HEK293 (cell line): ENCODE measurements around the gene RAB1A.

ENCODE experiments used
- BCL11B ChIP-seq: fragments of 450-650 bp; formaldehyde crosslinking; IDR thresholded peaks from 2 replicates; pipeline ENCODE4 v1.5.1; 2016; ENCODE audit warnings: low read depth, missing biosample characterization, missing genetic modification characterization
- CTCF ChIP-seq: fragments of 450-650 bp; formaldehyde crosslinking; IDR thresholded peaks from 2 replicates; pipeline ENCODE4 v1.5.1; 2016; ENCODE audit warnings: missing biosample characterization, missing genetic modification characterization
- EGR2 ChIP-seq: fragments of 450-650 bp; formaldehyde crosslinking; IDR thresholded peaks from 2 replicates; pipeline ENCODE4 v1.5.1; 2016; ENCODE audit warnings: low read depth, missing biosample characterization, missing genetic modification characterization
- GLIS2 ChIP-seq: fragments of 450-650 bp; formaldehyde crosslinking; IDR thresholded peaks from 2 replicates; pipeline ENCODE4 v1.5.1; 2016; ENCODE audit warnings: missing biosample characterization, missing genetic modification characterization
- HOXC10 ChIP-seq: sonication (generic); formaldehyde crosslinking; IDR thresholded peaks from 2 replicates; pipeline ENCODE4 v1.8.1; 2023; ENCODE audit warnings: mild to moderate bottlenecking, missing genetic modification reagents
- KLF16 ChIP-seq: fragments of 450-650 bp; formaldehyde crosslinking; IDR thresholded peaks from 2 replicates; pipeline ENCODE4 v1.5.1; 2017; ENCODE audit warnings: missing biosample characterization, missing genetic modification characterization
- PRDM1 ChIP-seq: fragments of 450-650 bp; formaldehyde crosslinking; IDR thresholded peaks from 2 replicates; pipeline ENCODE4; 2016; ENCODE audit warnings: missing biosample characterization, missing genetic modification characterization
- ZBTB17 ChIP-seq: fragments of 450-650 bp; formaldehyde crosslinking; IDR thresholded peaks from 2 replicates; pipeline ENCODE4 v1.5.1; 2016; ENCODE audit warnings: missing biosample characterization, missing genetic modification characterization
- ZNF112 ChIP-seq: fragments of 450-650 bp; formaldehyde crosslinking; IDR thresholded peaks from 2 replicates; pipeline ENCODE4 v1.5.0; 2017; ENCODE audit warnings: missing biosample characterization, missing genetic modification characterization
- ZNF202 ChIP-seq: fragments of 450-650 bp; formaldehyde crosslinking; IDR thresholded peaks from 2 replicates; pipeline ENCODE4 v1.5.1; 2016; ENCODE audit warnings: missing biosample characterization, missing genetic modification characterization, borderline replicate concordance
- ZNF221 ChIP-seq: fragments of 450-650 bp; formaldehyde crosslinking; IDR thresholded peaks from 2 replicates; pipeline ENCODE4 v1.5.1; 2017; ENCODE audit warnings: missing biosample characterization, missing genetic modification characterization, borderline replicate concordance
- ZNF239 ChIP-seq: fragments of 450-650 bp; formaldehyde crosslinking; IDR thresholded peaks from 2 replicates; pipeline ENCODE4 v1.5.1; 2016; ENCODE audit warnings: missing biosample characterization, missing genetic modification characterization
- ZNF24 ChIP-seq: fragments of 450-650 bp; formaldehyde crosslinking; IDR thresholded peaks from 2 replicates; pipeline ENCODE4 v1.5.1; 2016; ENCODE audit warnings: missing biosample characterization, missing genetic modification characterization
- ZNF266 ChIP-seq: fragments of 450-650 bp; formaldehyde crosslinking; IDR thresholded peaks from 2 replicates; pipeline ENCODE4 v1.5.1; 2016; ENCODE audit warnings: missing biosample characterization, missing genetic modification characterization, low read depth
- ZNF274 ChIP-seq, 2 experiments: fragments of 200-500 bp in 1 of 2; fragments of 450-650 bp in 1 of 2; sonication (Bioruptor generic) in 1 of 2; formaldehyde crosslinking in 1 of 2; IDR thresholded peaks; 2 replicates each; pipeline versions ENCODE4 v1.5.1 to v1.6.1; 2014 to 2016; ENCODE audit warnings: borderline replicate concordance in 1 of 2, inconsistent platforms in 1 of 2, low read length in 1 of 2, missing biosample characterization in 1 of 2, missing genetic modification characterization in 1 of 2
- ZNF292 ChIP-seq: fragments of 450-650 bp; formaldehyde crosslinking; IDR thresholded peaks from 2 replicates; pipeline ENCODE4 v1.5.1; 2016; ENCODE audit warnings: low read depth, missing biosample characterization, missing genetic modification characterization, borderline replicate concordance
- ZNF341 ChIP-seq: fragments of 450-650 bp; formaldehyde crosslinking; IDR thresholded peaks from 2 replicates; pipeline ENCODE4; 2016; ENCODE audit warnings: low read depth, missing biosample characterization, missing genetic modification characterization
- ZNF518A ChIP-seq: fragments of 450-650 bp; formaldehyde crosslinking; conservative IDR thresholded peaks from 2 replicates; pipeline ENCODE4 v1.5.1; 2016; ENCODE audit warnings: low read depth, missing biosample characterization, missing genetic modification characterization
- ZNF621 ChIP-seq: fragments of 450-650 bp; formaldehyde crosslinking; IDR thresholded peaks from 2 replicates; pipeline ENCODE4 v1.5.1; 2017; ENCODE audit warnings: missing biosample characterization, missing genetic modification characterization
- ZNF623 ChIP-seq: fragments of 450-650 bp; formaldehyde crosslinking; IDR thresholded peaks from 2 replicates; pipeline ENCODE4 v1.5.1; 2016; ENCODE audit warnings: missing biosample characterization, missing genetic modification characterization
- ZNF629 ChIP-seq: fragments of 450-650 bp; formaldehyde crosslinking; IDR thresholded peaks from 2 replicates; pipeline ENCODE4 v1.5.1; 2017; ENCODE audit warnings: missing biosample characterization, missing genetic modification characterization
- TF ChIP-seq, protein P1 (sequence below): fragments of 450-650 bp; formaldehyde crosslinking; IDR thresholded peaks from 2 replicates; pipeline ENCODE4 v1.5.1; 2016; ENCODE audit warnings: missing biosample characterization, missing genetic modification characterization
- TF ChIP-seq, protein P2 (sequence below): fragments of 450-650 bp; formaldehyde crosslinking; IDR thresholded peaks from 2 replicates; pipeline ENCODE4 v1.5.1; 2017; ENCODE audit warnings: missing biosample characterization, missing genetic modification characterization
- TF ChIP-seq, protein P3 (sequence below): fragments of 450-650 bp; formaldehyde crosslinking; IDR thresholded peaks from 2 replicates; pipeline ENCODE4 v1.5.1; 2016; ENCODE audit warnings: missing biosample characterization, missing genetic modification characterization, low read depth
- TF ChIP-seq, protein P4 (sequence below): IDR thresholded peaks from 2 replicates; pipeline ENCODE4 v1.6.1; 2011; ENCODE audit warnings: mild to moderate bottlenecking, low read depth, low read length, borderline replicate concordance

RAB1A gene

GRCh38 chr2:65129826-65130663 is at the start of gene RAB1A (continued):
- TF ChIP-seq, protein P1, sequence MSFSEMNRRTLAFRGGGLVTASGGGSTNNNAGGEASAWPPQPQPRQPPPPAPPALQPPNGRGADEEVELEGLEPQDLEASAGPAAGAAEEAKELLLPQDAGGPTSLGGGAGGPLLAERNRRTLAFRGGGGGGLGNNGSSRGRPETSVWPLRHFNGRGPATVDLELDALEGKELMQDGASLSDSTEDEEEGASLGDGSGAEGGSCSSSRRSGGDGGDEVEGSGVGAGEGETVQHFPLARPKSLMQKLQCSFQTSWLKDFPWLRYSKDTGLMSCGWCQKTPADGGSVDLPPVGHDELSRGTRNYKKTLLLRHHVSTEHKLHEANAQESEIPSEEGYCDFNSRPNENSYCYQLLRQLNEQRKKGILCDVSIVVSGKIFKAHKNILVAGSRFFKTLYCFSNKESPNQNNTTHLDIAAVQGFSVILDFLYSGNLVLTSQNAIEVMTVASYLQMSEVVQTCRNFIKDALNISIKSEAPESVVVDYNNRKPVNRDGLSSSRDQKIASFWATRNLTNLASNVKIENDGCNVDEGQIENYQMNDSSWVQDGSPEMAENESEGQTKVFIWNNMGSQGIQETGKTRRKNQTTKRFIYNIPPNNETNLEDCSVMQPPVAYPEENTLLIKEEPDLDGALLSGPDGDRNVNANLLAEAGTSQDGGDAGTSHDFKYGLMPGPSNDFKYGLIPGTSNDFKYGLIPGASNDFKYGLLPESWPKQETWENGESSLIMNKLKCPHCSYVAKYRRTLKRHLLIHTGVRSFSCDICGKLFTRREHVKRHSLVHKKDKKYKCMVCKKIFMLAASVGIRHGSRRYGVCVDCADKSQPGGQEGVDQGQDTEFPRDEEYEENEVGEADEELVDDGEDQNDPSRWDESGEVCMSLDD (tag by site-specific recombination) = 0 out of 2 replicates have a peak, but pooled peaks have one; percentile 26
- TF ChIP-seq KLF16 (tag by site-specific recombination) (peak; percentile 96), ZNF239 (tag by site-specific recombination) (no peak), ZNF629 (peak; percentile 87), ZNF518A (tag by site-specific recombination) (no peak), ZNF112 (no peak), EGR2 (tag by site-specific recombination) (0 out of 2 replicates have a peak, but pooled peaks have one; percentile 21), ZNF274 (IDR thresholded peaks at IDR 0.05; ENCODE audit: low read length) (no peak), ZNF274 (tag by site-specific recombination; IDR thresholded peaks at IDR 0.05; ENCODE audit: borderline replicate concordance) (no peak), ZNF24 (tag by site-specific recombination) (0 out of 2 replicates have a peak, but pooled peaks have one; percentile 40), ZNF202 (tag by site-specific recombination) (no peak), GLIS2 (tag by site-specific recombination) (peak; percentile 45; the same call in 1 of the 2 replicates), PRDM1 (no peak), ZNF623 (tag by site-specific recombination) (peak; percentile 33; the same call in 1 of the 2 replicates), ZNF621 (tag by site-specific recombination) (no peak), ZBTB17 (peak; percentile 84), ZNF266 (tag by site-specific recombination) (no peak), ZNF292 (no peak), HOXC10 (CRISPR knock-in tag) (no peak), CTCF (tag by site-specific recombination) (peak; percentile 82), ZNF221 (tag by site-specific recombination) (no peak), BCL11B (tag by site-specific recombination) (no peak), ZNF341 (tag by site-specific recombination) (peak; percentile 94)
- TF ChIP-seq, protein P2, sequence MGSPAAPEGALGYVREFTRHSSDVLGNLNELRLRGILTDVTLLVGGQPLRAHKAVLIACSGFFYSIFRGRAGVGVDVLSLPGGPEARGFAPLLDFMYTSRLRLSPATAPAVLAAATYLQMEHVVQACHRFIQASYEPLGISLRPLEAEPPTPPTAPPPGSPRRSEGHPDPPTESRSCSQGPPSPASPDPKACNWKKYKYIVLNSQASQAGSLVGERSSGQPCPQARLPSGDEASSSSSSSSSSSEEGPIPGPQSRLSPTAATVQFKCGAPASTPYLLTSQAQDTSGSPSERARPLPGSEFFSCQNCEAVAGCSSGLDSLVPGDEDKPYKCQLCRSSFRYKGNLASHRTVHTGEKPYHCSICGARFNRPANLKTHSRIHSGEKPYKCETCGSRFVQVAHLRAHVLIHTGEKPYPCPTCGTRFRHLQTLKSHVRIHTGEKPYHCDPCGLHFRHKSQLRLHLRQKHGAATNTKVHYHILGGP (tag by site-specific recombination) = no peak
- TF ChIP-seq, protein P3, sequence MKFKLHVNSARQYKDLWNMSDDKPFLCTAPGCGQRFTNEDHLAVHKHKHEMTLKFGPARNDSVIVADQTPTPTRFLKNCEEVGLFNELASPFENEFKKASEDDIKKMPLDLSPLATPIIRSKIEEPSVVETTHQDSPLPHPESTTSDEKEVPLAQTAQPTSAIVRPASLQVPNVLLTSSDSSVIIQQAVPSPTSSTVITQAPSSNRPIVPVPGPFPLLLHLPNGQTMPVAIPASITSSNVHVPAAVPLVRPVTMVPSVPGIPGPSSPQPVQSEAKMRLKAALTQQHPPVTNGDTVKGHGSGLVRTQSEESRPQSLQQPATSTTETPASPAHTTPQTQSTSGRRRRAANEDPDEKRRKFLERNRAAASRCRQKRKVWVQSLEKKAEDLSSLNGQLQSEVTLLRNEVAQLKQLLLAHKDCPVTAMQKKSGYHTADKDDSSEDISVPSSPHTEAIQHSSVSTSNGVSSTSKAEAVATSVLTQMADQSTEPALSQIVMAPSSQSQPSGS (tag by site-specific recombination) = peak; percentile 87
- TF ChIP-seq, protein P4, sequence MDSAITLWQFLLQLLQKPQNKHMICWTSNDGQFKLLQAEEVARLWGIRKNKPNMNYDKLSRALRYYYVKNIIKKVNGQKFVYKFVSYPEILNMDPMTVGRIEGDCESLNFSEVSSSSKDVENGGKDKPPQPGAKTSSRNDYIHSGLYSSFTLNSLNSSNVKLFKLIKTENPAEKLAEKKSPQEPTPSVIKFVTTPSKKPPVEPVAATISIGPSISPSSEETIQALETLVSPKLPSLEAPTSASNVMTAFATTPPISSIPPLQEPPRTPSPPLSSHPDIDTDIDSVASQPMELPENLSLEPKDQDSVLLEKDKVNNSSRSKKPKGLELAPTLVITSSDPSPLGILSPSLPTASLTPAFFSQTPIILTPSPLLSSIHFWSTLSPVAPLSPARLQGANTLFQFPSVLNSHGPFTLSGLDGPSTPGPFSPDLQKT = no peak
